GM23248 (cell line): ENCODE data around the gene NCKAP5L. TPM values are rescaled to one million over a fixed set of nuclear protein-coding genes. Genes with fewer than 3 reads are reported as not detected.

Source experiments
- DNase-seq: peaks from one replicate; pipeline ENCODE4 v3.0.0-alpha.2; 2015
- H2AFZ ChIP-seq: fragments of 200-600 bp; sonication (generic); 2 replicates; pipeline ENCODE4 v1.6.1; 2016; ENCODE audit warnings: antibody characterized with exemption
- H3F3A ChIP-seq: fragments of 200-600 bp; sonication (generic); 2 replicates; pipeline ENCODE4 v1.6.1; 2016; ENCODE audit warnings: mild to moderate bottlenecking, antibody characterized with exemption, mixed run types; ENCODE audit not compliant: insufficient read depth
- H3K27ac ChIP-seq: fragments of 200-600 bp; sonication (generic); 2 replicates; pipeline ENCODE4 v1.5.1; 2016; ENCODE audit warnings: mild to moderate bottlenecking
- H3K27me3 ChIP-seq: fragments of 200-600 bp; sonication (generic); replicated peaks from 2 replicates; pipeline ENCODE4 v1.6.1; 2016; ENCODE audit warnings: mild to moderate bottlenecking; ENCODE audit not compliant: insufficient read depth
- H3K36me3 ChIP-seq: fragments of 200-600 bp; sonication (generic); 2 replicates; pipeline ENCODE4 v1.6.1; 2016; ENCODE audit warnings: low read depth, mild to moderate bottlenecking
- H3K4me1 ChIP-seq: fragments of 200-600 bp; sonication (generic); 2 replicates; pipeline ENCODE4 v1.6.1; 2016; ENCODE audit warnings: mild to moderate bottlenecking; ENCODE audit not compliant: insufficient read depth
- H3K4me2 ChIP-seq: fragments of 200-600 bp; sonication (generic); one replicate; pipeline ENCODE4 v1.6.1; 2016; ENCODE audit warnings: mild to moderate bottlenecking; ENCODE audit not compliant: unreplicated experiment
- H3K4me3 ChIP-seq: fragments of 200-600 bp; sonication (generic); 2 replicates; pipeline ENCODE4 v1.5.1; 2016; ENCODE audit warnings: mild to moderate bottlenecking
- H3K79me2 ChIP-seq: fragments of 200-600 bp; sonication (generic); 2 replicates; pipeline ENCODE4 v1.6.1; 2016; ENCODE audit warnings: mild to moderate bottlenecking; ENCODE audit not compliant: insufficient read depth
- H3K9ac ChIP-seq: fragments of 200-600 bp; sonication (generic); 2 replicates; pipeline ENCODE4 v1.6.1; 2016; ENCODE audit warnings: mild to moderate bottlenecking
- H3K9me2 ChIP-seq: fragments of 200-600 bp; sonication (generic); 2 replicates; pipeline ENCODE4 v1.6.1; 2016; ENCODE audit warnings: mixed run types, mild to moderate bottlenecking, moderate library complexity; ENCODE audit not compliant: insufficient read depth
- H3K9me3 ChIP-seq: fragments of 200-600 bp; sonication (generic); one replicate; pipeline ENCODE4 v1.6.1; 2017; ENCODE audit warnings: low read depth
- H4K20me1 ChIP-seq: fragments of 200-600 bp; sonication (generic); 2 replicates; pipeline ENCODE4 v1.6.0; 2016; ENCODE audit not compliant: insufficient read depth
- EZH2 ChIP-seq: fragments of 200-600 bp; sonication (generic); IDR thresholded peaks from 2 replicates; pipeline ENCODE4 v1.6.1; 2018; ENCODE audit warnings: antibody characterized with exemption, mild to moderate bottlenecking; ENCODE audit not compliant: insufficient read depth, poor library complexity, severe bottlenecking
- EZH2phosphoT487 ChIP-seq: fragments of 200-600 bp; sonication (generic); IDR thresholded peaks from 2 replicates; pipeline ENCODE4 v1.6.1; 2018; ENCODE audit warnings: antibody characterized with exemption, moderate library complexity, mild to moderate bottlenecking, low read depth; ENCODE audit not compliant: insufficient read depth
- WGBS, 2 experiments: methylation state at CpG; one replicate each; pipeline ENCODE4 v1.1.6; 2015 to 2017; ENCODE audit warnings: low lambda C conversion rate in 2 of 2, low coverage in 1 of 2; ENCODE audit errors: missing lambda C conversion rate in 2 of 2; 5-methylcytosine and 5-hydroxymethylcytosine counted together
- in situ Hi-C: fragments of 300-500 bp; cut with MboI; formaldehyde crosslinking; loops from 2 replicates; pipeline ENCODE4 v1.15.0; 2020
- polyA plus RNA-seq: library from polyadenylated mRNA; unstranded; fragments of >200 nt; fragmentation: Nextera tagmentation; extraction: Ambion mirVana; gene quantifications from 2 replicates; pipeline ENCODE4 v1.2.1, GENCODE V29; 2016
- total RNA-seq: library from RNA; depleted of rRNA; stranded (reverse); fragments of >200 nt; shearing (Covaris generic); gene quantifications from 2 replicates; pipeline ENCODE4 v1.2.3, GENCODE V29; 2014

Gene NCKAP5L
- total and polyA plus RNA-seq, 2 experiments from 2014 or later, result 14.1 to 28.4 TPM

GRCh38 chr12:49798248-49798647 lies 30.0 kb downstream of the NCKAP5L start:
- peaks cover 28% of the 10 kb centered on the region; the same call in 1 of the 2 replicates for H3K36me3 ChIP-seq
- 65 to 74% methylated on average over 6 to 7 of the region's 7 CpGs for WGBS, 2 experiments
- no peaks in the 10 kb centered on the region for H3K79me2 ChIP-seq
- TF ChIP-seq EZH2phosphoT487 (no peak), EZH2 (no peak)
- no peaks in the 10 kb centered on the region for H3F3A ChIP-seq
- H3K27ac ChIP-seq, result no peak overlapping the region
- H3K4me1 ChIP-seq, result no peaks in the 10 kb centered on the region
- no peak overlapping the region for H3K4me2 ChIP-seq
- H2AFZ ChIP-seq, result no peak overlapping the region
- H3K27me3 ChIP-seq, result no peaks in the 10 kb centered on the region
- H3K9me3 ChIP-seq, result no peaks in the 10 kb centered on the region
- in situ Hi-C loops, result no loop called here
- H3K9ac ChIP-seq, result no peak overlapping the region
- H4K20me1 ChIP-seq, result no peaks in the 10 kb centered on the region
- H3K9me2 ChIP-seq, result no peaks in the 10 kb centered on the region
- no peak overlapping the region for H3K4me3 ChIP-seq
- no peak for DNase-seq

- no peaks in the 10 kb centered on the region for H3K79me2 ChIP-seq
- H4K20me1 ChIP-seq, result no peaks in the 10 kb centered on the region
- TF ChIP-seq EZH2, result no peak
- no peak for TF ChIP-seq EZH2phosphoT487
- no peak overlapping the region for H3K4me2 ChIP-seq
- H3K4me1 ChIP-seq, result no peaks in the 10 kb centered on the region
- H3K36me3 ChIP-seq, result peaks cover 28% of the 10 kb centered on the region; the same call in 1 of the 2 replicates
- H3K9me2 ChIP-seq, result no peaks in the 10 kb centered on the region
- H3K9ac ChIP-seq, result no peak overlapping the region
- no peak overlapping the region for H3K27ac ChIP-seq
- no peak for DNase-seq
- H3K9me3 ChIP-seq, result no peaks in the 10 kb centered on the region
- in situ Hi-C loops, result no loop called here
- H3K4me3 ChIP-seq, result no peak overlapping the region
- no peak overlapping the region for H2AFZ ChIP-seq
- H3F3A ChIP-seq, result no peaks in the 10 kb centered on the region
- H3K27me3 ChIP-seq, result no peaks in the 10 kb centered on the region
- 95 to 97% methylated on average over 2 of the region's 2 CpGs for WGBS, 2 experiments
Observed at GRCh38 chr12:49797449-49797776, 30.8 kb downstream of the NCKAP5L start.

GRCh38 chr12:49796606-49797448 lies 31.4 kb downstream of the NCKAP5L start:
- Histone ChIP-seq H3K4me1 (no peaks in the 10 kb centered on the region), H2AFZ (no peak overlapping the region), H3F3A (no peaks in the 10 kb centered on the region), H3K36me3 (peaks cover 28% of the 10 kb centered on the region; the same call in 1 of the 2 replicates), H3K79me2 (no peaks in the 10 kb centered on the region), H3K9ac (no peak overlapping the region), H3K4me3 (no peak overlapping the region), H3K9me3 (no peaks in the 10 kb centered on the region), H4K20me1 (no peaks in the 10 kb centered on the region), H3K4me2 (no peak overlapping the region), H3K9me2 (no peaks in the 10 kb centered on the region), H3K27me3 (no peaks in the 10 kb centered on the region), H3K27ac (no peak overlapping the region)
- 88 to 91% methylated on average over 14 to 16 of the region's 17 CpGs for WGBS, 2 experiments
- TF ChIP-seq EZH2phosphoT487 (no peak), EZH2 (no peak)
- DNase-seq, result no peak
- in situ Hi-C loops, result no loop called here

GRCh38 chr12:49796155-49796554 lies 32.1 kb downstream of the NCKAP5L start:
- no peak overlapping the region for H3K4me2 ChIP-seq
- in situ Hi-C loops, result no loop called here
- no peak overlapping the region for H3K4me3 ChIP-seq
- no peaks in the 10 kb centered on the region for H3K9me3 ChIP-seq
- H3K27ac ChIP-seq, result no peak overlapping the region
- no peaks in the 10 kb centered on the region for H3K27me3 ChIP-seq
- DNase-seq, result no peak
- H3K36me3 ChIP-seq, result peaks cover 28% of the 10 kb centered on the region; the same call in 1 of the 2 replicates
- H3K4me1 ChIP-seq, result no peaks in the 10 kb centered on the region
- H3K9ac ChIP-seq, result no peak overlapping the region
- no peaks in the 10 kb centered on the region for H3K79me2 ChIP-seq
- no peaks in the 10 kb centered on the region for H3K9me2 ChIP-seq
- no peak overlapping the region for H2AFZ ChIP-seq
- no peaks in the 10 kb centered on the region for H3F3A ChIP-seq
- WGBS, 2 experiments, result 88 to 94% methylated on average over 11 to 12 of the region's 12 CpGs
- no peaks in the 10 kb centered on the region for H4K20me1 ChIP-seq
- TF ChIP-seq EZH2phosphoT487 (no peak), EZH2 (no peak)
